HEK293T (cell line): ENCODE results near the gene UBTD1.

Source experiments
- FOXK2 ChIP-seq: fragments of 450-650 bp; IDR thresholded peaks from 2 replicates; pipeline ENCODE4 v1.6.1; 2016; ENCODE audit warnings: mild to moderate bottlenecking
- FOXM1 ChIP-seq: fragments of 450-650 bp; IDR thresholded peaks from 2 replicates; pipeline ENCODE4 v1.6.1; 2017; ENCODE audit warnings: mild to moderate bottlenecking, borderline replicate concordance

DNA sequence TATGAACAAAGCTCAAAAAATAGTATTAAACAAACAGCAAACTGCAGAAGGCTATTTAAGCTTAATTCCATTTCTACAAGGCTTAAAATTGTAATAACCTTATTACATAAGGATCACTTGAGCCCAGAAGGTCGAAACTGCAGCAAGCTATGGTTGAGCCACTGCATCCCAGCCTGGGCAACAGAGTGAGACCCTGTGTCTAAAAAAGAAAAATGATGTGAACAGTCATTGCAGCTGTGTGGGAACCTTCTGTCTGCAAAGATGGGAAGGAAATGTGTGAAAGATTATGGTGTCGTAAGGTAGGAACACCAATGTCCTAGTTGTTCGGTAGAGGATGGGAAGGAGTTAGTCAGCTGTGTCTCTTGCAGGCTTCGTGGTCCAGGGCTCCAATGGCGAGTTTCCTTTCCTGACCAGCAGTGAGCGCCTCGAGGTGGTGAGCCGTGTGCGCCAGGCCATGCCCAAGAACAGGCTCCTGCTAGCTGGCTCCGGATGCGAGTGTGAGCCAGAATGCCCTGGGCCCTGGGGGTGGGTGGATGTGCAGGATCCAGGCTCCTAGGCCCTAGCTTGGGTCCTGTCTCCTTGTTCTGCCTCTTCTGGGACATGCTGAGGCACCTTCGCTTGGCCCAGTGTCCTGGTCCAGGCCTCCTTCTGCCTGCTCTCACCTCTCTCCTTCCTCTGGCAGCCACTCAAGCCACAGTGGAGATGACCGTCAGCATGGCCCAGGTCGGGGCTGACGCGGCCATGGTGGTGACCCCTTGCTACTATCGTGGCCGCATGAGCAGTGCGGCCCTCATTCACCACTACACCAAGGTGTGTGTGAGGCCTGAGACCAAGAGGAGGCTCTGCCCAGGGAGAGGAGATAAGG lies 99.9 kb downstream of the UBTD1 start:
- TF ChIP-seq FOXK2 (no peak), FOXM1 (no peak)
